ENCODE measurements around the gene GTF2A1.

GTF2A1 gene

GRCh38 chr14:81193924-81194633, 26.7 kb downstream of the GTF2A1 start:
- in situ Hi-C loops (cut with MboI; ENCODE audit: low pct_unique_long_range_greater_than_20kb, low sequenced_read_pairs): no loop called here
- no peak for DNase-seq

- in situ Hi-C loops (cut with MboI; ENCODE audit: low pct_unique_long_range_greater_than_20kb, low sequenced_read_pairs): no loop called here
- DNase-seq: no peak
These were observed 28.2 kb downstream of the GTF2A1 start for GRCh38 chr14:81192594-81192993.

- in situ Hi-C loops (cut with MboI; ENCODE audit: low pct_unique_long_range_greater_than_20kb, low sequenced_read_pairs): no loop called here
These were observed 32.8 kb downstream of the GTF2A1 start for GRCh38 chr14:81187832-81188522.

GRCh38 chr14:81179631-81180030, 41.1 kb downstream of the GTF2A1 start:
- in situ Hi-C loops (cut with MboI; ENCODE audit: low pct_unique_long_range_greater_than_20kb, low sequenced_read_pairs): no loop called here
- no peak for DNase-seq

More at GRCh38 chr14:81187832-81188522, 32.8 kb downstream of the GTF2A1 start:
- no peak for DNase-seq

GRCh38 chr14:81178063-81178462, 42.7 kb downstream of the GTF2A1 start:
- DNase-seq: no peak
- in situ Hi-C loops (cut with MboI; ENCODE audit: low pct_unique_long_range_greater_than_20kb, low sequenced_read_pairs): no loop called here

GRCh38 chr14:81177225-81177624, 43.5 kb downstream of the GTF2A1 start:
- in situ Hi-C loops (cut with MboI; ENCODE audit: low pct_unique_long_range_greater_than_20kb, low sequenced_read_pairs): no loop called here
- DNase-seq: no peak

GRCh38 chr14:81176241-81176640, 44.5 kb downstream of the GTF2A1 start:
- DNase-seq: peak; percentile 27
- in situ Hi-C loops (cut with MboI; ENCODE audit: low pct_unique_long_range_greater_than_20kb, low sequenced_read_pairs): no loop called here

- in situ Hi-C loops (cut with MboI; ENCODE audit: low pct_unique_long_range_greater_than_20kb, low sequenced_read_pairs): loop anchor here (25.0 kb wide), 1 partner anchor 186 kb away; no protein-coding TSS in a partner anchor
- no peak for DNase-seq
These were observed 47.9 kb downstream of the GTF2A1 start for GRCh38 chr14:81172881-81173280.

- DNase-seq: no peak
- in situ Hi-C loops (cut with MboI; ENCODE audit: low pct_unique_long_range_greater_than_20kb, low sequenced_read_pairs): loop anchor here (25.0 kb wide), 1 partner anchor 185 kb away; no protein-coding TSS in a partner anchor
These were observed 48.4 kb downstream of the GTF2A1 start for GRCh38 chr14:81172353-81172752.

GRCh38 chr14:81170829-81171195, 49.9 kb downstream of the GTF2A1 start:
- DNase-seq: no peak
- in situ Hi-C loops (cut with MboI; ENCODE audit: low pct_unique_long_range_greater_than_20kb, low sequenced_read_pairs): loop anchor here (25.0 kb wide), 1 partner anchor 184 kb away; no protein-coding TSS in a partner anchor

GRCh38 chr14:81170104-81170828, 50.5 kb downstream of the GTF2A1 start:
- peak; percentile 94 for DNase-seq
- in situ Hi-C loops (cut with MboI; ENCODE audit: low pct_unique_long_range_greater_than_20kb, low sequenced_read_pairs): loop anchor here (25.0 kb wide), 1 partner anchor 183 kb away; no protein-coding TSS in a partner anchor

GRCh38 chr14:81169711-81170103, 51.1 kb downstream of the GTF2A1 start:
- DNase-seq: peak; percentile 69
- in situ Hi-C loops (cut with MboI; ENCODE audit: low pct_unique_long_range_greater_than_20kb, low sequenced_read_pairs): loop anchor here (25.0 kb wide), 1 partner anchor 182 kb away; no protein-coding TSS in a partner anchor

GRCh38 chr14:81169267-81169666, 51.5 kb downstream of the GTF2A1 start:
- in situ Hi-C loops (cut with MboI; ENCODE audit: low pct_unique_long_range_greater_than_20kb, low sequenced_read_pairs): loop anchor here (25.0 kb wide), 1 partner anchor 182 kb away; no protein-coding TSS in a partner anchor
- no peak for DNase-seq

- no peak for DNase-seq
- in situ Hi-C loops (cut with MboI; ENCODE audit: low pct_unique_long_range_greater_than_20kb, low sequenced_read_pairs): loop anchor here (25.0 kb wide), 1 partner anchor 179 kb away; no protein-coding TSS in a partner anchor
These were observed 54.6 kb downstream of the GTF2A1 start for GRCh38 chr14:81166121-81166520.

- peak; percentile 15 for DNase-seq
- in situ Hi-C loops (cut with MboI; ENCODE audit: low pct_unique_long_range_greater_than_20kb, low sequenced_read_pairs): loop anchor here (25.0 kb wide), 1 partner anchor 178 kb away; no protein-coding TSS in a partner anchor
These were observed 55.6 kb downstream of the GTF2A1 start for GRCh38 chr14:81165188-81165587.

- in situ Hi-C loops (cut with MboI; ENCODE audit: low pct_unique_long_range_greater_than_20kb, low sequenced_read_pairs): loop anchor here (25.0 kb wide), 1 partner anchor 177 kb away; no protein-coding TSS in a partner anchor
- peak; percentile 82 for DNase-seq
These were observed 56.5 kb downstream of the GTF2A1 start for GRCh38 chr14:81164167-81164774.

GRCh38 chr14:81162941-81163340, 57.8 kb downstream of the GTF2A1 start:
- in situ Hi-C loops (cut with MboI; ENCODE audit: low pct_unique_long_range_greater_than_20kb, low sequenced_read_pairs): loop anchor here (25.0 kb wide), 1 partner anchor 176 kb away; no protein-coding TSS in a partner anchor
- peak; percentile 23 for DNase-seq

GRCh38 chr14:81161749-81162148, 59.0 kb downstream of the GTF2A1 start:
- in situ Hi-C loops (cut with MboI; ENCODE audit: low pct_unique_long_range_greater_than_20kb, low sequenced_read_pairs): loop anchor here (25.0 kb wide), 1 partner anchor 174 kb away; no protein-coding TSS in a partner anchor
- DNase-seq: no peak

GRCh38 chr14:81161088-81161487, 59.7 kb downstream of the GTF2A1 start:
- DNase-seq: no peak
- in situ Hi-C loops (cut with MboI; ENCODE audit: low pct_unique_long_range_greater_than_20kb, low sequenced_read_pairs): loop anchor here (25.0 kb wide), 1 partner anchor 174 kb away; no protein-coding TSS in a partner anchor
